ENCODE measurements around the gene DHX40.
"Not testable (repeated sequence)": the region's sequence is repeated elsewhere in the genome, so short reads cannot be mapped to it uniquely, and the experiment has no call there.

DHX40 gene

DNA sequence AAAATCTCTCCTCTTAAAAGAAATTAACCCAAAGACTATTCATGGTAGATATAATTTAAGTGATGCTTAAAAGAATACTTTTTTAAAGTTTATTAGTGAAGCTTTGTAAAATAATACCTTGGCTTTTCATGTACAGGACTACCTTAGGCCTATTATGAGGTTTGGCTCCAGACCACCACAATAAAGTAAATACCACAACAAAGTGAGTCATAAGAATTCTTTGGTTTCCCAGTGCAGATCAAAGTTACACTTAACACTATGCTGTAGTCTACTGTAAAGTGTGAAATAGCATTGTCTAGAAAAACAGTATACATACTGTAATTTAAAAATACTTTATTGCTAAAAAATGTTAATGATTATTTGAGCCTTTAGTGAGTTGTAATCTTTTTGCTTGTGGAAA, 85.9 kb downstream of the DHX40 start:
- Histone ChIP-seq H3K4me1 (ENCODE audit: control insufficient read depth, low read depth, low read length) (no peaks in the 10 kb centered on the region), H3K9ac (ENCODE audit: low read length) (no peak overlapping the region), H3K36me3 (ENCODE audit: control insufficient read depth, low read depth, low read length) (peaks cover 92% of the 10 kb centered on the region), H3K9me3 (ENCODE audit: control insufficient read depth, low read depth, low read length) (no peaks in the 10 kb centered on the region), H3K27me3 (ENCODE audit: control insufficient read depth, insufficient read depth, low read length) (no peaks in the 10 kb centered on the region), H3K27ac (ENCODE audit: low read length) (no peak overlapping the region), H3K4me3 (ENCODE audit: low read length) (no peak overlapping the region)

DNA sequence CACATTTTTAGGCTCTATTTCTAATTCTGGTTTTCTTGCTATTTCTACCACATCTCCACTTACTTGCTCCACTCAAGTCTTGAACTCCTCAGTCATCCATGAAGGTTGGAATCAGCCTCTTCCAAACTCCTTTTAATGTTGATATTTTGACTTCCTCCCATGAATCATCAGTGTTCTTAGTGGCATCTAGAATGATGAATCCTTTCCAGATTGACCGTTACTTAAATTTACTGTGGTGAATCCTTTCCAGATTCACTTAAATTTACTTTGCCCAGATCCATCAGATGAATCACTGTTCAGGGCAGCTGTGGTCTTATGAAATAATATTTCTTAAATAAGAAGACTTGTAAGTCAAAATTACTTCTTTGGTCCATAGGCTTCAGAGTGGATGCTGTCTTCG, 86.7 kb downstream of the DHX40 start:
- Histone ChIP-seq H3K9ac (ENCODE audit: low read length) (no peak overlapping the region), H3K36me3 (ENCODE audit: control insufficient read depth, low read depth, low read length) (peaks cover 89% of the 10 kb centered on the region), H3K27me3 (ENCODE audit: control insufficient read depth, insufficient read depth, low read length) (no peaks in the 10 kb centered on the region), H3K9me3 (ENCODE audit: control insufficient read depth, low read depth, low read length) (no peaks in the 10 kb centered on the region), H3K4me1 (ENCODE audit: control insufficient read depth, low read depth, low read length) (no peaks in the 10 kb centered on the region), H3K4me3 (ENCODE audit: low read length) (no peak overlapping the region), H3K27ac (ENCODE audit: low read length) (no peak overlapping the region)

DNA sequence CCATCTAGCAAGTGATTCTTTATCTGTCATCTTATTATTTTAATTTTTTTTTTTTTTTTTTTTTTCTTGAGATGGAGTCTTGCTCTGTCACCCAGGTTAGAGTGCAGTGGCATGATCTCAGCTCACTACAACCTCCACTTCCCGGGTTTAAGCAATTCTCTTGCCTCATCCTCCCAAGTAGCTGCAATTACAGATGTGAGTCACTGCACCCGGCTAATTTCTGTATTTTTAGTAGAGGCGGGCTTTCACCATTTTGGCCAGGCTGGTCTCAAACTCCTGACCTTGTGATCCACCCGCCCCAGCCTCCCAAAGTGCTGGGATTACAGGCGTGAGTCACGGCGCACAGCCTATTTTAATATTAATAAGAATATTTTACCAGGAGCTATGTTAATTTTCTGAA, 91.2 kb downstream of the DHX40 start:
- H3K9me3 ChIP-seq (ENCODE audit: control insufficient read depth, low read depth, low read length); H3K4me3 ChIP-seq (ENCODE audit: low read length); H3K27ac ChIP-seq (ENCODE audit: low read length); H3K27me3 ChIP-seq (ENCODE audit: control insufficient read depth, insufficient read depth, low read length); H3K9ac ChIP-seq (ENCODE audit: low read length); H3K4me1 ChIP-seq (ENCODE audit: control insufficient read depth, low read depth, low read length): not testable (repeated sequence)
- peaks cover 73% of the 10 kb centered on the region for H3K36me3 ChIP-seq (ENCODE audit: control insufficient read depth, low read depth, low read length)

Data from iPS-18a (cell line).